Vagina (tissue), 2 donors: ENCODE results near the gene DNASE1.

Experiments used
- POLR2AphosphoS5 ChIP-seq, 2 donors: sonication (generic); formaldehyde crosslinking; IDR thresholded peaks; one replicate each; pipeline ENCODE4 v1.9.0; 2017; ENCODE audit warnings: antibody characterized with exemption in 2 of 2, mild to moderate bottlenecking in 2 of 2, low read depth in 1 of 2; ENCODE audit not compliant: insufficient read depth in 1 of 2
- TF ChIP-seq, protein P1 (sequence below), 3 experiments: fragments of 450-650 bp in 2 of 3; fragments of 200-600 bp in 1 of 3; sonication (generic) in 1 of 3; IDR thresholded peaks; one replicate each; pipeline ENCODE4 v1.5.1; 2017 to 2019; ENCODE audit warnings: antibody characterized with exemption in 3 of 3, mild to moderate bottlenecking in 2 of 3, moderate library complexity in 2 of 3

DNA sequence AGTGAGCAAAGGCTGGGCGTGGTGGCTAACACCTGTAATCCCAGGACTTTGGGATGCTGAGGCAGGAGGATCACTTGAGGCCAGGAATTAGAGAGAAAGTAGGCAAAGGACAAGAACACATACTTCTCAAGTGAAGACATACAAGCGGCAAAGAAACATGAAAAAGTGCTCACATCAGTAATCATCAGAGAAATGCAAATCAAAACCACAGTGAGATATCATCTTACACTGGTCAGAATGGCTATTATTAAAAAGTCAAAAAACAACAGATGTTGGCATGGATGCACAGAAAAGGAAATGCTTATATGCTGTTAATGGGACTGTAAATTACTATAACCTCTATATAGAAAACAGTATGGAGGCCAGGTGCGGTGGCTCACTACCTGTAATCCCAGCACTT lies 30.8 kb upstream of the DNASE1 start:
- TF ChIP-seq, protein P1, sequence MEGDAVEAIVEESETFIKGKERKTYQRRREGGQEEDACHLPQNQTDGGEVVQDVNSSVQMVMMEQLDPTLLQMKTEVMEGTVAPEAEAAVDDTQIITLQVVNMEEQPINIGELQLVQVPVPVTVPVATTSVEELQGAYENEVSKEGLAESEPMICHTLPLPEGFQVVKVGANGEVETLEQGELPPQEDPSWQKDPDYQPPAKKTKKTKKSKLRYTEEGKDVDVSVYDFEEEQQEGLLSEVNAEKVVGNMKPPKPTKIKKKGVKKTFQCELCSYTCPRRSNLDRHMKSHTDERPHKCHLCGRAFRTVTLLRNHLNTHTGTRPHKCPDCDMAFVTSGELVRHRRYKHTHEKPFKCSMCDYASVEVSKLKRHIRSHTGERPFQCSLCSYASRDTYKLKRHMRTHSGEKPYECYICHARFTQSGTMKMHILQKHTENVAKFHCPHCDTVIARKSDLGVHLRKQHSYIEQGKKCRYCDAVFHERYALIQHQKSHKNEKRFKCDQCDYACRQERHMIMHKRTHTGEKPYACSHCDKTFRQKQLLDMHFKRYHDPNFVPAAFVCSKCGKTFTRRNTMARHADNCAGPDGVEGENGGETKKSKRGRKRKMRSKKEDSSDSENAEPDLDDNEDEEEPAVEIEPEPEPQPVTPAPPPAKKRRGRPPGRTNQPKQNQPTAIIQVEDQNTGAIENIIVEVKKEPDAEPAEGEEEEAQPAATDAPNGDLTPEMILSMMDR (IDR thresholded peaks at IDR 0.05): no peak
- no peak for TF ChIP-seq POLR2AphosphoS5 (IDR thresholded peaks at IDR 0.05; ENCODE audit: insufficient read depth in 1 of 2, low read depth in 1 of 2)
